ENCODE results near the gene RBPMS2.

The RBPMS2 gene

GRCh38 chr15:64763874-64764273, 11.5 kb downstream of the RBPMS2 start:
- peaks cover 39% of the 10 kb centered on the region for H3K4me1 Mint-ChIP-seq
- H3K27ac Mint-ChIP-seq, result no peak overlapping the region
- H3K27me3 Mint-ChIP-seq (ENCODE audit: low read depth, poor library complexity), result peaks cover 10% of the 10 kb centered on the region

GRCh38 chr15:64763462-64763861, 11.9 kb downstream of the RBPMS2 start:
- TF ChIP-seq CTCF (IDR thresholded peaks at IDR 0.05), result no peak
- H3K4me1 Mint-ChIP-seq, result peaks cover 39% of the 10 kb centered on the region
- H3K9me3 Mint-ChIP-seq, result no peaks in the 10 kb centered on the region
- no peak overlapping the region for H3K4me3 Mint-ChIP-seq
- H3K36me3 Mint-ChIP-seq (ENCODE audit: low read depth), result no peaks in the 10 kb centered on the region
- peaks cover 10% of the 10 kb centered on the region for H3K27me3 Mint-ChIP-seq (ENCODE audit: low read depth, poor library complexity)
- no peak for DNase-seq
- H3K27ac Mint-ChIP-seq, result no peak overlapping the region

More at GRCh38 chr15:64763874-64764273, 11.5 kb downstream of the RBPMS2 start:
- no peaks in the 10 kb centered on the region for H3K9me3 Mint-ChIP-seq
- no peak overlapping the region for H3K4me3 Mint-ChIP-seq
- TF ChIP-seq CTCF (IDR thresholded peaks at IDR 0.05), result no peak
- DNase-seq, result no peak
- no peaks in the 10 kb centered on the region for H3K36me3 Mint-ChIP-seq (ENCODE audit: low read depth)

- peaks cover 8% of the 10 kb centered on the region for H3K27me3 Mint-ChIP-seq (ENCODE audit: low read depth, poor library complexity)
- no peaks in the 10 kb centered on the region for H3K36me3 Mint-ChIP-seq (ENCODE audit: low read depth)
- TF ChIP-seq CTCF (IDR thresholded peaks at IDR 0.05), result no peak
- no peak overlapping the region for H3K27ac Mint-ChIP-seq
- H3K9me3 Mint-ChIP-seq, result no peaks in the 10 kb centered on the region
- no peak for DNase-seq
- H3K4me1 Mint-ChIP-seq, result peaks cover 37% of the 10 kb centered on the region
- no peak overlapping the region for H3K4me3 Mint-ChIP-seq
These were observed 12.4 kb downstream of the RBPMS2 start for GRCh38 chr15:64763021-64763420.

- Mint-ChIP-seq H3K4me3 (no peak overlapping the region), H3K36me3 (ENCODE audit: low read depth) (peaks cover under 1% of the 10 kb centered on the region), H3K4me1 (peaks cover 32% of the 10 kb centered on the region), H3K27ac (peak overlapping the region; percentile 86), H3K9me3 (no peaks in the 10 kb centered on the region), H3K27me3 (ENCODE audit: low read depth, poor library complexity) (peaks cover 7% of the 10 kb centered on the region)
- DNase-seq, result no peak
- TF ChIP-seq CTCF (IDR thresholded peaks at IDR 0.05), result no peak
These were observed 12.8 kb downstream of the RBPMS2 start for GRCh38 chr15:64762546-64762945.

GRCh38 chr15:64761156-64761555, 14.2 kb downstream of the RBPMS2 start:
- H3K27ac Mint-ChIP-seq, result no peak overlapping the region
- no peaks in the 10 kb centered on the region for H3K9me3 Mint-ChIP-seq
- peaks cover 7% of the 10 kb centered on the region for H3K27me3 Mint-ChIP-seq (ENCODE audit: low read depth, poor library complexity)
- H3K36me3 Mint-ChIP-seq (ENCODE audit: low read depth), result peaks cover 7% of the 10 kb centered on the region
- TF ChIP-seq CTCF (IDR thresholded peaks at IDR 0.05), result no peak
- H3K4me1 Mint-ChIP-seq, result peaks cover 27% of the 10 kb centered on the region
- DNase-seq, result no peak
- H3K4me3 Mint-ChIP-seq, result no peak overlapping the region

GRCh38 chr15:64760056-64760455, 15.3 kb downstream of the RBPMS2 start:
- Mint-ChIP-seq H3K27ac (no peak overlapping the region), H3K36me3 (ENCODE audit: low read depth) (peaks cover 7% of the 10 kb centered on the region), H3K4me1 (peaks cover 37% of the 10 kb centered on the region), H3K4me3 (no peak overlapping the region), H3K27me3 (ENCODE audit: low read depth, poor library complexity) (peaks cover 4% of the 10 kb centered on the region), H3K9me3 (no peaks in the 10 kb centered on the region)
- no peak for TF ChIP-seq CTCF (IDR thresholded peaks at IDR 0.05)
- no peak for DNase-seq

Measured in nephron progenitor cell (in vitro differentiated cells).